GM21619 (cell line): ENCODE results near the gene CDH13.

ENCODE experiments used
- ATAC-seq: cut with Tn5 transposase; IDR thresholded peaks from one replicate; pipeline ENCODE4 v1.9.1; 2021; ENCODE audit not compliant: unreplicated experiment

Gene CDH13

GRCh38 chr16:83840060-83840617 is 1213.4 kb downstream of the CDH13 start:
- ATAC-seq, result no peak

- ATAC-seq, result no peak
Measured at GRCh38 chr16:83842291-83842690, 1215.5 kb downstream of the CDH13 start.

- no peak for ATAC-seq
Measured at GRCh38 chr16:83842756-83843507, 1216.2 kb downstream of the CDH13 start.

GRCh38 chr16:83843657-83844056 is 1216.9 kb downstream of the CDH13 start:
- no peak for ATAC-seq

GRCh38 chr16:83845263-83845662 is 1218.5 kb downstream of the CDH13 start:
- ATAC-seq, result no peak

- ATAC-seq, result no peak
Measured at GRCh38 chr16:83847371-83848225, 1220.8 kb downstream of the CDH13 start.

GRCh38 chr16:83849421-83849820 is 1222.7 kb downstream of the CDH13 start:
- ATAC-seq, result no peak
